C1 segment of cervical spinal cord (tissue), 14 donors: ENCODE data around the gene BBLN.

Experiments
- DNase-seq, 14 donors: peaks; one replicate each; lab custom pipeline; 2025; lab: John Stamatoyannopoulos, UW

The BBLN gene

DNA sequence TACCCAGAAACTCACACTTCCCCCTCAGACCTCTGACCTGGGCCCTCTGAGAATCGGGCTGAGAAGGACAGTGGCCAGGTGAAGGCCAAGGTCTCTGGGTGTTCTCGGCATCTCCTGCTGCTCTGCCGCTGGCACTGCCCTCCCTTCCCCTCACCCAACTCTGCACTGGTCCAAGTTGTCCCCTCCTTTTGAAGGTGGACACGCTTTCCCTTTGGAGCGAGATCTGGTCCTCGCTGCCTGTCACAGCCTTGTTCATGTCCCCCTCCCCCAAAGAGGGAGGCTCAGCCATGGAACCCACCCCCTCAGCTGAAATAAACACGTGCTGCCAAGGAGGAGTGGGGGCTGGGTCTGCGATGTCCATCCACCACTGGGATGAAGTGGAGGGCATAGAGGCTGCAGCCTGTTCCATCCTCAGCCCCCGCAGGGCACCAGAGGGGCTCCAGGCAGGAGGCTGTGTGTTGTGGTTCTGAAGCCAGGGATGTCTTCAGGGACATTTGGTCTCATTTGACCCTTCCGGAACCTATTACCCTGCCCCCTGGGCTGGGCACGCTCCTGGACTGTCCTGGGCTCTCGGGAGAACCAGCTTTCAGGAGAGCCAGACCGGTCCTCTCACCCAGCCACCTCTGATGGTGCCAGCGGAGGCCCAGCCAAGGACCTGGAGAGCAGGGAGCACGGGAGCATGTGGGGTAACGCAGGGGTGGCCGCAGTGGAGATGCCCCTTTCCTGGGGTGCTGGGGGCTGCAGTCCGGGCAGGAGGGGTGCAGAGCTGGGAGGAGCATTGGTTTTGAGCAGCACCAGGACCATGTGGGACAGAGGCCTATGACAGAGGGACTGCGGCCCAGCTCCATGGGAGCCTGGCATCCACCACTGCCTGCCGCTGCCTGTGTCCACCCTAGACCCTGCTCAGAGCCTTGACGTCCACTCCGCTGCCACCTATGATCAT is 15.6 kb upstream of the BBLN start:
- no peak for DNase-seq

DNA sequence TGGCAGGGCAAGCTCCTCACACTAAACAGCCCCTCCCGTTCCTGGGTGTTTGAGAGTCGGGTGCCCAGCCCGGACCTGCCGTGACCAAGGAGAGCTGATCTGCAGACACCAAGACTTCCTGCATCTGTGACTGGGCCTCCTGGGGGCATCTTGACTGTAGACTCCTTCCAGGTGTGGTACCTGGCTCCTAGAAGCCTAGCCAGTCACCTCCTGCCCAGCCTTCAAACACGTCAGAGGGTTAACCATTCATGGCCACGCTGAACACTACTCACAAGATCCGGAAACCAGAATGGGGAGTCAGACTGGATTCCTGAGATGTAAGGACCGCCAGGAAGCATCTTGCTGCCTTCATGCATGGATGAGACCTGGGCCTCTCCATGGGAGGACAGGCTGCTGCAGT is 14.5 kb upstream of the BBLN start:
- no peak for DNase-seq

DNA sequence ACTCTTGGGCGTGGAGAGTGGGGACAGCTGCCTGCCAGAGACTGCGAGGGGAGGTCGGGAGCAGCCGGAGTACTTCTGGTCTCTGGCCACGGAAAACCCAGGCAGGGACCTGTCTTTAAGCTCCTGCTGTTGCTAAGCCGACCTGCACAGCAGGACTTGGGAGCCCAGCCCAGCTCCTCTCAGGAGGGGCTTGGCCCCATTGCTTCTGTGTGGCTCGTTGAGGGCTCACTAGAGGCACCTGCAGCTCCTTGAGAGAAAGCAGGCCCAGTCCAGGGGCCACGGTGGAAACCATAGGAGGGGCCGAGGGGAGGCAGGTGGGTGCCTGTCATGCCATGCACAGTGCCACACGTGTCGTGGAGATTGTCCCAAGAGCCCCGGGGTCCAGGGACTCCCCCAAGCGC is 14.1 kb upstream of the BBLN start:
- no peak for DNase-seq

DNA sequence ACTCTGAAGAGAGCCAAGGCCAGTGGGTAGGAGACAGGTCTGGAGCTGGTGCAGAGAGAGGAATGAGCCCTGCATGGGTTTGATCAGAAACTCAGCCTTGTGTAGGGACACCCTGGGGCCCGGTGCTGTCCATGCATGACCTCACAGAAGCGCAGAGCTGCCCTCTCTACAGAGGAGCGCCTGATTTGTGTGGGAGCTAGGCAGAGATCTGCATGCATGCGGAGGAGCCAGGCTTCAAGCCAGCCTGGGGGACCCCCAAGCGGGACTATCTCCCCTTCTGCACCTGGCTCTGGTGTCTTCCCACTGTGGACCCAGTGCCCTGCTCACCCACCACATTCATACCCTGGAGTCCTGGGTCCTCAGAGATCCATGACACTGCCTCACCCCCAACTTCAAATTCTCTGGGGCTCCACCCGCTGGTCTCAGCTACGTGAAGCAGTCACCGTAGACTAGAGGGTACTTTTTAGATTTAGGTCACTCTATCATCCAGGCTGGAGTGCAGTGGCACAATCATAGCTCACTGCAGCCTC is 13.4 kb upstream of the BBLN start:
- DNase-seq, result no peak

DNA sequence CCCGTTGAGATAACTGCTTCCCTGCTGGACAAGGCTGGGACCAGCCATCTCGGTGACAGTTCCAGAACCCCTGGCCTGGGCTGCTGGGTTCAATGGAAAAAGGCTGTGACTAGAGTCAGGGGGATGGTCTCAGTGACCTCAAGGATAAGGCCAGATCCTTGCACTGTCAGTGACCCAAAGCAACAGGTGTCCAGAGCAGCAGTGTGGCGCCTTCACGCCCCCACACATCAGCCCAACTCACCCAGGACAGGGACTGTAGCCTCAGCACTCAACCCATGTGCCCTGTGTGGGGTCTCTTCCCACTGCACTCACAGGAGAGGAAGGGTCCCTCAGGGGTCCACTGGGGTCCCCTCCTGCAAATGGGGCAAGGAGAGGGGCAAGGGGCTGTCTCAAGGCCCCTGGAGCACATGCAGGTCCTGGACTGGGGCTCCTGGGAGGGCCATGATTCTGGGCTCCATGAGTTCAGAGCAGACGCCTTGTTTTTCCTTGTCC is 11.5 kb upstream of the BBLN start:
- DNase-seq, result no peak

DNA sequence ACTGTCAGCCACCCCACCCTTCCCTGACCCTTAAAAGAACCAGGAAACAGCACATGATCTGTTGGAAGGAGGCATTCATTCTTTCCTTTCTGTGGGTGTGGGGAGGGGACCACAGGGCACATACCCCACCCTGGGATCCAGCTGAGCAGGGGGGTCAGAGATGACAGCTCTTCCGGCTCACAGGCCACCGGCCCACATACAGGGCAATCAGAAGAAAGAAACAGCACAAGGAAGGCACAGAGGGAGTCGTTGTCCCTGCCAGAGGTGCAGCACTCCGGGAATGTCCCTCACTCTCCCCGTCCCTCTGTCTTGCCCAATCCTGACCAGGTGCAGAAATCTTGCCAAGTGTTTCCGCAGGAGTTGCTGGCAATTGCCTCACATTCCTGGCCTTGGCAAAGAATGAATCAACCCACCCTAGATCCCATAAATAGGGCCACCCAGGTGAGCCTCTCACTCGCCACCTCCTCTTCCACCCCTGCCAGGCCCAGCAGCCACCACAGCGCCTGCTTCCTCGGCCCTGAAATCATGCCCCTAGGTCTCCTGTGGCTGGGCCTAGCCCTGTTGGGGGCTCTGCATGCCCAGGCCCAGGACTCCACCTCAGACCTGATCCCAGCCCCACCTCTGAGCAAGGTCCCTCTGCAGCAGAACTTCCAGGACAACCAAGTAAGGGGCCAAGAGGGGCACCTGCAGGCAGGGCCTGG is 10.9 kb upstream of the BBLN start, which contains the start of gene LCN2:
Gene LCN2 (plus strand): TSS at position 453 of the 701 bp plus-strand sequence. CDS start 73 bp downstream, at position 526.
- no peak for DNase-seq

DNA sequence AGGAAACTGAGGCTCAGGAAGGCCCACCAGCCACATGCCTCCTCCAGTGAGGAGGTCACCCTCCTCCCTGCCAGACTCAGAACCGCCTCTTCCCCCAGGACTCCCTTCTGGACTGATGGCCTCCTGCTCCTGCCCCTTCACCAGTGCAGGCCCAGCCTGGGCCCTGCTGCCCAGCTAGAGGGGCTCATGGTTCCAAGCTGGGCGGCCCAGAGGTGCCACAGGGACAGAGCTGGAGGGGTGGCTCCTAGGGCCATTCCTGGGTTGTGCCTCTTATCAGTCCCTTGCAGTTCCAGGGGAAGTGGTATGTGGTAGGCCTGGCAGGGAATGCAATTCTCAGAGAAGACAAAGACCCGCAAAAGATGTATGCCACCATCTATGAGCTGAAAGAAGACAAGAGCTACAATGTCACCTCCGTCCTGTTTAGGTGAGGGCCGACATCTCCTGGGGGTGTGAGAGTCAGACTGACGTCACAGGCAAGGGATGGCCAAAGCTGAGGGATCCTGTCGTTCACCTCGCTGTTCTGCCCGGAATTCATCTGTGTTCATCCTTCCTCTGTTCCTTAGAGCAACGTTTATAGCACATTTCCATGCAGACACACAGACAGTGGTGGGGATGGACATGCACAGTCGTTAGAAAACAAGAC is 10.0 kb upstream of the BBLN start:
- DNase-seq, result no peak

DNA sequence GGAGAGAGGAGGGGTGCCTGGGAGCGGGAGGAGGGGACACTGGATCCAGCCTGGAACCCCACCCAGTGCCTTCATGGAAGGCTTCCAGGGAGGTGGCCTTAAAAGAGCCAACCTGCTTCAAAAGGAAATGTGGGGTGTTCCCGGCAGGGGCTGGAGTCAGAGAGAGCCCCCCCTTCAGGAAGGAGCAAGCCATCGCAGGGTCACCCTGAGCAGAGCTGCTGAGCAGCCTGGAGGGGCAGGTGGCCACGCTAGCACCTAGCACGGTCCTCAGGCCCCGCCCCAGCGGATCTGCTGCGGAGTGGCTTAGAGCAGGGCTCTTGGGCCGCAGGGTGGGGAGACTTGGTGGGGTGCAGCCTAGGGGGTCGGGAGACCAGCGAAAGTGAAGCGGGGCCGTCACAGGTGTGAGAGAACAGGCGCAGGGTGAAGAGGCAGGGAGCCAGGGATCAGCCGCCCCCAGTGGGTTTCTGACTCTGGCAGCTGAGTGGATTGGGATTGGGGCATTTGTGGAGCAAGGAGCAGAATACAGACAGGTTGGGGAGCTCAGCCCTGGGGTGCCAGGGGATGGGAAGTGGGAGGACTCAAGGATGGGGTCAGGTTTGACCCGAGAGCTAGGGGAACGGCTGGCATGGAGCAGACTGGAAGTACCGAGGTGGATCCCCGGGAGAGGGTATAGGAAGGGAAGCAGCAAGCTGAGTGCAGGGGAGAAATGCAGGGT is 9.3 kb upstream of the BBLN start:
- DNase-seq, result no peak

DNA sequence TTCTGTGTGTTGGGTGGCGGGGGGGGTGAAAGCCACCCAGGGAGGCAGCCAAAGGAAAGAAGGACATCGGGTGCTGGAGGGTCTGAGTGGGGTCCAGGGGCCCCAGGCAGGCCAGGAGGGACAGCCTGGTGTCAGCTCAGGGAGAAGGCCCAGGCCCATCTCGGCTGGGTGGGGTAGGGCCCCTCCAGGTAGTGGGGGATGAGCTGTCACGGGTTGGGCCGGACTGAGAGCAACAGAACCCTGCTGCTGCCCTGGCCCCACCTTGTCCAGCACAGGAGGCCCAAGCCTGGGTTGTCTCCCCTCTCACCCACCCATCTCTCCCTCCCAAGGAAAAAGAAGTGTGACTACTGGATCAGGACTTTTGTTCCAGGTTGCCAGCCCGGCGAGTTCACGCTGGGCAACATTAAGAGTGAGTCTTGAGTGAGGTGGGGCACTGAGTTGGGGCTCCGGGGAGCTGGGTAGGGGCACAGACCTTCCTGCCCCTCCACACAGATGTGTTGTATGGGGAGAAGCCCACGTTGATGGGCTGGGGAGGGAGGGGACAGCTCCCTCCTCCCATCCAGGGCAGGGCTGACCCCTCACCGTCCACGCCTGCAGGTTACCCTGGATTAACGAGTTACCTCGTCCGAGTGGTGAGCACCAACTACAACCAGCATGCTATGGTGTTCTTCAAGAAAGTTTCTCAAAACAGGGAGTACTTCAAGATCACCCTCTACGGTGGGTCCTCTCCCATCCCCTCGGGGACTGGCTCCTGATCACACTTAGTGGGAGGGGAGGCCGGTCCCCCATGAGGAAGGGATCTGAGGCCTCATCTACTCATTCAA is 8.5 kb upstream of the BBLN start:
- no peak for DNase-seq

DNA sequence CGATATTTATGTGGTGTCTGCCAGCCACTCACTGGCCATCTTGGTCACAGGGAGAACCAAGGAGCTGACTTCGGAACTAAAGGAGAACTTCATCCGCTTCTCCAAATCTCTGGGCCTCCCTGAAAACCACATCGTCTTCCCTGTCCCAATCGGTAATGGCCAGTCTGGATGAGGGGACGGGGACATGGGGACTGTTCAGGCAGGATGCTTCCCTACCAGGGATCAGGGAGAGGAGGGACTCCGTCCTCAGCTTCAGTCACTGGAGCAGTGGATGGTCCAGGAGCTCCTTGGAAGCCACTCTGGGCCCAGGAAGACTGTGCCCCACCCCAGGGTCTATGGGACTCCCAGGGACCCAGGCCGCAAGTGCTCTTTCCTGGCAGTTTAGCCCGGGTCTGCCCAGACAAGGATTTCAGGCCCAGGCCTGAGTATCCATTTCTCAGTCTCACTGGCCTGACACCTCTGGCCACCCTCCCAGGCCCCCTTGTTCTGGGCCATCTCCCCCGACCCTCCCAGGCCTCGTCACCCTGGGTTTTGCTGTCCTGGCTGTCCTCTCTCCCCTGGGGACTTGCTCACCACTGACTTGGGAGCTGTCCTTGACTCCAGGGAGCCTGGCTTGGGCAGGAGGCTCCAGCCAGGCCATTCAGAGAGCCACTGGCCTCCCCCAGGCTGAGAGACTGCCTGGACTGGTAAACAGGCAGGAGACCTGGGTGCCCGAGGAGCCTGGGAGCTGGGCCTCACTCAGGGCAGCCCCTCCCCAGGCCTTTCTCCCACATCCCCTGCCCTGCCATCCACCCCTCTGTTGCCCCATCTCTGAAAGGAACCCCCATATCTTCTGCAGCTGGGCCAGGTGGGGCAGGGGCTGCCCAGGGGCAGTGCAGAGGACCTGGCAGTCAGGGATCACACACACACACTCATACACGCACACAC is 7.7 kb upstream of the BBLN start:
- no peak for DNase-seq

DNA sequence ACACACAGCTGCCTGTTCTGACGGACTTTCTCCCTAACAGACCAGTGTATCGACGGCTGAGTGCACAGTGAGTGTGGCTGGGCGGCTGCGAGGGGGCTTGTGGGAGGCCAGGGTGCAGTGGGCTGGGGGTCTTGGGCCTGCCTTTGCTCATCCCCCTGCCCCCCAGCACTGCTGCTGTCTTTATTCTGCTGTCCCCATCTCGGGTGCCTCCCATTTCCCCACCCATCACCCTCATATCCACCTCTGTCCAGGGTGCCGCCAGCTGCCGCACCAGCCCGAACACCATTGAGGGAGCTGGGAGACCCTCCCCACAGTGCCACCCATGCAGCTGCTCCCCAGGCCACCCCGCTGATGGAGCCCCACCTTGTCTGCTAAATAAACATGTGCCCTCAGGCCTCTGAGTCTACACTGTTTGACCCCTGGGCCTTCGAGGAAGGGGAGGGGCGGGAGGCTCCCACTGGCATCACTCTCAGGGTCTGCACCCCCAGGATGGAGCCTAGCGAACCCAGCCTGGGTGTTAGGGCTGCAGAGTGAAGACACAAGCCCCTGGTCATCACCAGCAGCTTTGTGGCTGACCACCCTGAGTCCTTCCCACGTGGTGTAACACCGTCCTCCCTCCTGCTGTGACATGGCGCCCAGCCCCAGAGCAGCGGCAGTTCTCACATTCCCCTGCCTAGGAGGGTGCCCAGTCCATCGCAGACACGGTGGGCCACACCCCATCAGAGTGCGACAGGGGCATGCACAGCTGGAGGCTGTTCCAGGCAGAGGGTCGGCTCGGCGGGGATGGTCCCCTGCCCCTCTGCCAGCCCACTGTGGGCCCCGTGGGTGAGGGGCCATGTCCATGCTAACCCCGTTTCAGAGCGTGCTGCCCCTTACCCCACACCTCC is 6.8 kb upstream of the BBLN start:
- no peak for DNase-seq

DNA sequence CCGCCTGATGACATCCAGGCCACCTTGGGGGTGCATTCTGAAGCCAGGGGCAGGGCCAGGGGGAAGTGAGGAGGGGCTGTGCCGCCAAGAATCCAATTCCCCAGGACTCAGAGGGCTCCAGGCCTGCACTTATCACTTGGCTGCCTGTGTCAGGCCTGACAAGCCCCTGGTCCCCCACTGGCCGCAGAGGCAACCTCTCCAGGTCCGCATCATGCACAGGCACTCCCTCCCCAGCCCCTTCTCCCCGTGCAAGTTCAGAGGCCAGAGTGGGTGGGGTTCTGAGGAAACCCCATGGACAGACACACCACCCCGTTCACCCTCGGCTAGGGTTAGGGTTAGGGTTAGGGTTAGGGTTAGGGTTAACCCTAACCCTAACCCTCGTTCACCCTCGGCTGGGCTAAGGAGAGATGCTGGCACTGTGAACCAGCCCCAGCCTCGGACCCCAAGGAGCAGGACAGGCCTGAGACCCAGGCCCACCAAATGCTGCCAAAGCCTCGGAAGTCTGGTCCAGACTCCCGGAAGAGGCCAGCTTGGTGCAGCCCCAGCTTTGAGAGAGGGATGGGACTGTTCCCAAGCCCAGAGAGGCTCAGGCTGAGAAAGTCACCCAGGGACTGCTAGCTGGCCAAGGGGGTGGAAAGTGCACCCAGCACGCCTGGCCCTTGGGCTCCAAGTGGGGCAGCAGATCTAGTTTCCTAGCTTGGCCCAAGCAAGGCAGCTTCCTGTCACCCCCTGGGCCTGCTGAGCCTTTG is 5.9 kb upstream of the BBLN start:
- DNase-seq, result no peak

DNA sequence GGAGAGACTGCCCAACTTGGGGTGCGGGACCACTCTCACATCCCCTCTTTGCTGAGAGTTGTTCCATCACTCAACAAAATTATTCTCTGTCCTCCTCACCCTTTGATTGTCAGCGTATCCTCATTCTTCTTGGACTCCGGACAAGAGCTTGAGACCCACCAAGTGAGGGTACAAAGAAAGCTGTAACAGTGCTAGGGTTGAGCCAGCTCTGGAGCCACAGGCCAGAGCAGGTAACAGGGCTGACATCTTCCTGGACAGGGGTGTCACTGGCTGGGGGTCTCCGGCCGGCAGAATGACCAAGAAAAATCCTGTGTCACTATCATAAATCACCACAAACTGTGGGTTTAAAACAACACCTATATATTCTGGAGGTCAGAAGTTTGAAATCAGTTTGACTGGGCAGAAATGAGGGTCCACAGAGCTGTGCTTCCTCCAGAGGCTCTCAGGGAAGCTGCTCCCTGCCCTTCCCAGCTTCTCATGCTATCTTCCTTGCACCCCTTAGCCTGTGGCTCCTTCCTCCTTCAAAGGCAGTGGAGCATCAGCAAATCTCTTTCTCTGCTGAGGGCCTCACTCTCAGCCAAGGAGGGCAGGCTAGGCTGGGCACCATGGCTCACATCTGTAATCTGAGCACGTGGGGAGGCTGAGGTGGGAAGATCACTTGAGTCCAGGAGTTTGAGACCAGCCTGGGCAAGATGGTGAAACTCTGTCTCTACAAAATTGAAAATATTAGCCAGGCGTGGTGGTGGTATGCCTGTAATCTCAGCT is 4.1 kb upstream of the BBLN start:
- no peak for DNase-seq

DNA sequence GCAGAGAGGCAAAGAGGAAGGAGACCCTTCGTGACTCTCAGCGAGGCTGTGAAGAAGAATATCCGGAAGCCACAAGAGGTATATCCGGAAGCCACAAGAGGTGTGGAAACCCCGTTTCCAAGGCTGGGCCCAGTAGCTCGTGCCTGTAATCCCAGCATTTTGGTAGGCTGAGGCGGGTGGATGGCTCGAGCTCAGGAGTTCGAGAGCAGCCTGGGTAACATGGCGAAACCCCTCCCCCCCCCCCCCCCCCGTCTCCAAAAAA is 612 bp upstream of the BBLN start:
- no peak for DNase-seq

DNA sequence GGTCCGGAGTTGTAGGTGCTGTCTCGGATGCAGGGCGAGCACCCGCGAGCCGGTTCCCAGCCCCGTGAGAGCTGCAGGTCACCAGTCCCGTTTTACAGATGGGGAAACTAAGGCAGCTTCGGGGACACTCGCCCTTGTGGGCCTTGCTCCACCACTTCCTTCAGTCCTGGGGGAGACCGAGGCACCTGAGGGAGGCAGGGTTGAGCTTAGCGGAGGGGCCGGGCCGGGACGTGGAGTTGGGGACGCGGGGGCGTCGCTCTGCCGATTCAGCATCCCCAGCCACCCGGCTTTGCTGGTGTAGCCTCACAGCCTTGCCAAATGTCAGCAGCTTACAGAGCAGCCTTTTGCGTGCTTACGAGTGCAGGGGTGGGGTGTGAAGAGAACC is 530 bp downstream of the BBLN start:
- no peak for DNase-seq

DNA sequence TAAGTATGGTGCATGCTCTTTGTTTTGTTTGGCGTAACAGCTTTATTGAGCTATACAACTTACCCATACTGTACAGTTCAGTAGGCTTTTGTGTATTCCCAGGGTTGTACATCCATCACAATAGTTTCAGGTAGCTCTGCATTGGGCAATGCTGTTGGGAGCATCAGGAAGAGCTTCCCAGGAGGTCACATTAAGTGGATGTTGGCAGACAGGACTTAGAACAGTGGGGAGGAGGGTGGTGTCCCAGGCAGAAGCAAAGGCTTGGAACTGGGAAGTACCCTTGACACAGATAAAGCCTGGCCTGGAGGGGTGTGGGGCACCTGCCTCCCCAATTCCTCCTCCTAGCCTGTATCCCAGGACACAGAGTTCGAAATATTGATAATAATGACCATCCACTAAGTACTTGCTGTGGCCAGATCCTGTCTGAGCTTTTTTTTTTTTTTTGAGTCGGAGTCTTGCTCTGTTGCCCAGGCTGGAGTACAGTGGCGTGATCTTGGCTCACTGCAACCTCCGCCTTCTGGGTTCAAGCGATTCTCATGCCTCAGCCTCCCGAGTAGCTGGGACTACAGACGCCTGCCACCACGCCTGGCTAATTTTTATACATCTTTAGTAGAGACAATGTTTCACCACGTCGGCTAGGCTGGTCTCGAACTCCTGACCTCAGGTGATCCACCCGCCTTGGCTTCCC is 1.3 kb downstream of the BBLN start:
- DNase-seq, result no peak
